Liver (tissue), 3 donors: ENCODE results near the gene F8.

Source experiments
- EGR1 ChIP-seq, 2 donors: IDR thresholded peaks; 2 replicates each; pipeline ENCODE4 v1.6.1; 2016 to 2018; ENCODE audit warnings: antibody characterized with exemption in 2 of 2, low read depth in 2 of 2
- GABPA ChIP-seq, 2 donors: IDR thresholded peaks in 1 of 2; conservative IDR thresholded peaks in 1 of 2; 2 replicates each; pipeline ENCODE4 v1.6.1; 2016; ENCODE audit warnings: antibody characterized with exemption in 2 of 2, mild to moderate bottlenecking in 1 of 2, moderate library complexity in 1 of 2
- RAD21 ChIP-seq, 2 donors: IDR thresholded peaks; 2 replicates each; pipeline ENCODE4 v1.6.1; 2016; ENCODE audit warnings: antibody characterized with exemption in 2 of 2, mild to moderate bottlenecking in 2 of 2
- SP1 ChIP-seq: IDR thresholded peaks from 2 replicates; pipeline ENCODE4 v1.6.1; 2018; ENCODE audit warnings: antibody characterized with exemption, mild to moderate bottlenecking
- TAF1 ChIP-seq: conservative IDR thresholded peaks from 2 replicates; pipeline ENCODE4 v1.6.1; 2016; ENCODE audit warnings: antibody characterized with exemption, mild to moderate bottlenecking
- YY1 ChIP-seq: IDR thresholded peaks from 2 replicates; pipeline ENCODE4 v1.6.1; 2016; ENCODE audit warnings: antibody characterized with exemption, mild to moderate bottlenecking
- TF ChIP-seq, protein P1 (sequence below): fragments of 150-350 bp; IDR thresholded peaks from 2 replicates; pipeline ENCODE4 v1.5.1; 2017; ENCODE audit warnings: improper control_type of control experiment, low read depth, low read length; ENCODE audit not compliant: missing input control
- TF ChIP-seq, protein P2 (sequence below): IDR thresholded peaks from 2 replicates; pipeline ENCODE4 v1.6.1; 2016; ENCODE audit warnings: antibody characterized with exemption, mild to moderate bottlenecking
- TF ChIP-seq, protein P3 (sequence below): IDR thresholded peaks from 2 replicates; pipeline ENCODE4 v1.6.1; 2016; ENCODE audit warnings: antibody characterized with exemption
- TF ChIP-seq, protein P4 (sequence below): IDR thresholded peaks from 2 replicates; pipeline ENCODE4 v1.6.1; 2016; ENCODE audit warnings: antibody characterized with exemption
- donor health status: healthy.
- donor health status: healthy.

DNA sequence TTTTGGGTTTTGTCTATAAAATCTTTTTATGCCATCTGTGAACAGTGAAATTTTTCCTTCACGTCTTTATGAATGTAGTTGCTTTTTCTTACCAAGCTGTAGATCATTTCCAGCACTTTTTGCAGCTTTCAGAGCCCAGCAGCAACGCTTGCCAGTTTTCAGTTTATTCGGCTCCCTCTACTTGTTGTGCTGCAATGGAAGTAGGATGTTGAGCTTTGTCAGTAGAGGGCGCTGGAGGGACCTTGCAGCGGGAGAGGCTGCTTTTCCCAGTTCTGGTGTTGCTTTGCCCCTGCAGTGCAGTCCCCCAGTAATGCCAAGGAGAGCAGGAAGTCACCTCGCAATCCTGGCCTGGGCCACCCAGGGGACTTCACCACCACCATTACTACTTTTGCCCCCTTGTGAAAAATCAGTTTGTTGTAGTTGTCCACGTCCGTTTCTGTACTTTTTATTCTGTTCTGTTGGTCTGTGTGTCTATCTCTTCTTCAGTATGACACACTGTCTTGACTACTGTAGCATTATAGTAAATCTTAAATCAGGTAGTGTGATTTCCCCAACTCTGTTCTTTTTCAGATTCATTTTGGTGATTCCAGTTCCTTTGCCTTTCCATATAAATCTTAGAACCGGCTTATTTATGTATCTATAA, 26.6 kb upstream of the F8 start:
- TF ChIP-seq, protein P1, sequence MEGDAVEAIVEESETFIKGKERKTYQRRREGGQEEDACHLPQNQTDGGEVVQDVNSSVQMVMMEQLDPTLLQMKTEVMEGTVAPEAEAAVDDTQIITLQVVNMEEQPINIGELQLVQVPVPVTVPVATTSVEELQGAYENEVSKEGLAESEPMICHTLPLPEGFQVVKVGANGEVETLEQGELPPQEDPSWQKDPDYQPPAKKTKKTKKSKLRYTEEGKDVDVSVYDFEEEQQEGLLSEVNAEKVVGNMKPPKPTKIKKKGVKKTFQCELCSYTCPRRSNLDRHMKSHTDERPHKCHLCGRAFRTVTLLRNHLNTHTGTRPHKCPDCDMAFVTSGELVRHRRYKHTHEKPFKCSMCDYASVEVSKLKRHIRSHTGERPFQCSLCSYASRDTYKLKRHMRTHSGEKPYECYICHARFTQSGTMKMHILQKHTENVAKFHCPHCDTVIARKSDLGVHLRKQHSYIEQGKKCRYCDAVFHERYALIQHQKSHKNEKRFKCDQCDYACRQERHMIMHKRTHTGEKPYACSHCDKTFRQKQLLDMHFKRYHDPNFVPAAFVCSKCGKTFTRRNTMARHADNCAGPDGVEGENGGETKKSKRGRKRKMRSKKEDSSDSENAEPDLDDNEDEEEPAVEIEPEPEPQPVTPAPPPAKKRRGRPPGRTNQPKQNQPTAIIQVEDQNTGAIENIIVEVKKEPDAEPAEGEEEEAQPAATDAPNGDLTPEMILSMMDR: peak; percentile 46
- TF ChIP-seq RAD21 (IDR thresholded peaks at IDR 0.05) (peak; percentile 43 to 71), GABPA (IDR thresholded peaks at IDR 0.05 in 1 of 2, conservative IDR thresholded peaks at IDR 0.05 in 1 of 2) (no peak), TAF1 (no peak), YY1 (no peak), EGR1 (IDR thresholded peaks at IDR 0.05; ENCODE audit: low read depth in 2 of 2) (no peak), SP1 (no peak)
- TF ChIP-seq, protein P2, sequence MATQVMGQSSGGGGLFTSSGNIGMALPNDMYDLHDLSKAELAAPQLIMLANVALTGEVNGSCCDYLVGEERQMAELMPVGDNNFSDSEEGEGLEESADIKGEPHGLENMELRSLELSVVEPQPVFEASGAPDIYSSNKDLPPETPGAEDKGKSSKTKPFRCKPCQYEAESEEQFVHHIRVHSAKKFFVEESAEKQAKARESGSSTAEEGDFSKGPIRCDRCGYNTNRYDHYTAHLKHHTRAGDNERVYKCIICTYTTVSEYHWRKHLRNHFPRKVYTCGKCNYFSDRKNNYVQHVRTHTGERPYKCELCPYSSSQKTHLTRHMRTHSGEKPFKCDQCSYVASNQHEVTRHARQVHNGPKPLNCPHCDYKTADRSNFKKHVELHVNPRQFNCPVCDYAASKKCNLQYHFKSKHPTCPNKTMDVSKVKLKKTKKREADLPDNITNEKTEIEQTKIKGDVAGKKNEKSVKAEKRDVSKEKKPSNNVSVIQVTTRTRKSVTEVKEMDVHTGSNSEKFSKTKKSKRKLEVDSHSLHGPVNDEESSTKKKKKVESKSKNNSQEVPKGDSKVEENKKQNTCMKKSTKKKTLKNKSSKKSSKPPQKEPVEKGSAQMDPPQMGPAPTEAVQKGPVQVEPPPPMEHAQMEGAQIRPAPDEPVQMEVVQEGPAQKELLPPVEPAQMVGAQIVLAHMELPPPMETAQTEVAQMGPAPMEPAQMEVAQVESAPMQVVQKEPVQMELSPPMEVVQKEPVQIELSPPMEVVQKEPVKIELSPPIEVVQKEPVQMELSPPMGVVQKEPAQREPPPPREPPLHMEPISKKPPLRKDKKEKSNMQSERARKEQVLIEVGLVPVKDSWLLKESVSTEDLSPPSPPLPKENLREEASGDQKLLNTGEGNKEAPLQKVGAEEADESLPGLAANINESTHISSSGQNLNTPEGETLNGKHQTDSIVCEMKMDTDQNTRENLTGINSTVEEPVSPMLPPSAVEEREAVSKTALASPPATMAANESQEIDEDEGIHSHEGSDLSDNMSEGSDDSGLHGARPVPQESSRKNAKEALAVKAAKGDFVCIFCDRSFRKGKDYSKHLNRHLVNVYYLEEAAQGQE: no peak
- TF ChIP-seq, protein P3, sequence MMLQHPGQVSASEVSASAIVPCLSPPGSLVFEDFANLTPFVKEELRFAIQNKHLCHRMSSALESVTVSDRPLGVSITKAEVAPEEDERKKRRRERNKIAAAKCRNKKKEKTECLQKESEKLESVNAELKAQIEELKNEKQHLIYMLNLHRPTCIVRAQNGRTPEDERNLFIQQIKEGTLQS: no peak
- TF ChIP-seq, protein P4, sequence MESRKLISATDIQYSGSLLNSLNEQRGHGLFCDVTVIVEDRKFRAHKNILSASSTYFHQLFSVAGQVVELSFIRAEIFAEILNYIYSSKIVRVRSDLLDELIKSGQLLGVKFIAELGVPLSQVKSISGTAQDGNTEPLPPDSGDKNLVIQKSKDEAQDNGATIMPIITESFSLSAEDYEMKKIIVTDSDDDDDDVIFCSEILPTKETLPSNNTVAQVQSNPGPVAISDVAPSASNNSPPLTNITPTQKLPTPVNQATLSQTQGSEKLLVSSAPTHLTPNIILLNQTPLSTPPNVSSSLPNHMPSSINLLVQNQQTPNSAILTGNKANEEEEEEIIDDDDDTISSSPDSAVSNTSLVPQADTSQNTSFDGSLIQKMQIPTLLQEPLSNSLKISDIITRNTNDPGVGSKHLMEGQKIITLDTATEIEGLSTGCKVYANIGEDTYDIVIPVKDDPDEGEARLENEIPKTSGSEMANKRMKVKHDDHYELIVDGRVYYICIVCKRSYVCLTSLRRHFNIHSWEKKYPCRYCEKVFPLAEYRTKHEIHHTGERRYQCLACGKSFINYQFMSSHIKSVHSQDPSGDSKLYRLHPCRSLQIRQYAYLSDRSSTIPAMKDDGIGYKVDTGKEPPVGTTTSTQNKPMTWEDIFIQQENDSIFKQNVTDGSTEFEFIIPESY: no peak
